T-helper 17 cell (primary cell): ENCODE results near the gene GIGYF2. TPM values are rescaled to one million over a fixed set of nuclear protein-coding genes. Genes with fewer than 3 reads are reported as not detected.
A peak's percentile ranks its signal among the peaks of the same experiment; 100 is the strongest.

Experiments
- ATAC-seq: fragments of 150-1000 bp; cut with Tn5 transposase; 2 replicates; pipeline ENCODE4 v1.10.0; 2021; ENCODE audit warnings: mild to moderate bottlenecking, moderate library complexity
- DNase-seq, 3 donors: peaks; one replicate each; pipeline versions ENCODE4 v3.0.0 to v3.0.0-alpha.2; 2020 to 2021
- H3K9me3 ChIP-seq: one replicate; pipeline ENCODE4 v1.7.0; 2013; ENCODE audit warnings: low read length, mild to moderate bottlenecking; ENCODE audit not compliant: control insufficient read depth, poor library complexity, severe bottlenecking
- H3K27ac Mint-ChIP-seq: one replicate; pipeline ENCODE4 v1.8.0; 2022; ENCODE audit warnings: mild to moderate bottlenecking, moderate library complexity, mixed read lengths
- H3K27me3 Mint-ChIP-seq: one replicate; pipeline ENCODE4 v1.8.0; 2022; ENCODE audit warnings: mixed read lengths
- H3K36me3 Mint-ChIP-seq: one replicate; pipeline ENCODE4 v1.8.0; 2022; ENCODE audit warnings: low read depth, mixed read lengths
- H3K4me1 Mint-ChIP-seq: one replicate; pipeline ENCODE4 v1.8.0; 2022; ENCODE audit warnings: mild to moderate bottlenecking, mixed read lengths
- H3K4me3 Mint-ChIP-seq: one replicate; pipeline ENCODE4 v1.8.0; 2022; ENCODE audit warnings: mild to moderate bottlenecking, moderate library complexity, mixed read lengths
- total RNA-seq, 4 donors: library from RNA in 2 of 4; stranded (reverse) in 2 of 4; gene quantifications; one replicate each; pipeline ENCODE4 v1.2.3 and lab custom pipeline; 2022 to 2026

Gene GIGYF2
- total RNA-seq, 2 donors from 2014 or later: 55.9 to 62.9 TPM

DNA sequence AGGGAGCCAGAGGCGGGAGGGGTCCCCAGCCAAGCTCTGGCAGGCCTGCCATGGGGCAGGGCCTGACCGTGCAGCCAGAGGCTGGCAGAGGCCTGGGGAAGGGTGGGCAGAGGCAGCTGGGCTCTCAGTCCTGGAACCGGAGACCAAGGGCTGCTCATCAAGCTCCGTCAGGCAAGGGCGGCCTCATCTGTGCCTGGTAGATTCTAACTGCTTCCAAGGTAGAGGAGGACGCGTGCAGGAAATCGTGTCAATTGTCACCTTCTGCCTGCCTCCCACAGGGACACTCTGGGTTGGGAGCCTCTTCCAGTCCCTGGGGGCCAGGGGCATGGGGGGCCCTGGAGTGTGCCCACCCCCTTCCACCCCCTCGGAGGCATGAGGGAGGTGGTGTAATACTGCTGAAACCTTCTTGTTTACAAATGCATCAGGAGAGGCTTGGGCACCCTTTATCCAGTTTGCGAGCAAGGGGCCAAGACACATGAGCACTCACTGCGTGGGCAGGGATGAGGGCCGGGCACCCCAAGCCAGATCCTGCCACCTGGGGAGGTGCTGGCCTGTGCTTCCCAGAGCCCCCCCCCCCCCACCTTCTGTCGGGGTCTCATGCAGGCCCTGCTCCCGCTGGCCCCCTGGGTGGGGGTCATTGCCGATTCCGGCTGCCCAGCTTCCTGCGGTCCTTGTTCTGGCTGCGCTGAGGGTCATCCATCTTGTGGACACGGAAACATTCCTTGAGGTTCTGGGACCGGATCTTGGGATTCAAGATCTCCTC lies 181.9 kb downstream of the GIGYF2 start:
- H3K9me3 ChIP-seq: no peaks in the 10 kb centered on the region
- DNase-seq (no peak), ATAC-seq (no peak)
- Mint-ChIP-seq H3K36me3 (no peaks in the 10 kb centered on the region), H3K4me1 (peaks cover 10% of the 10 kb centered on the region), H3K4me3 (no peak overlapping the region), H3K27ac (no peak overlapping the region), H3K27me3 (peaks cover 15% of the 10 kb centered on the region)

- Mint-ChIP-seq H3K4me1 (peaks cover 10% of the 10 kb centered on the region), H3K4me3 (no peak overlapping the region), H3K27ac (peak overlapping the region; percentile 29), H3K27me3 (peaks cover 8% of the 10 kb centered on the region), H3K36me3 (no peaks in the 10 kb centered on the region)
- ATAC-seq (no peak), DNase-seq (no peak)
- H3K9me3 ChIP-seq: no peaks in the 10 kb centered on the region
Measured at GRCh38 chr2:232879618-232880494, 182.7 kb downstream of the GIGYF2 start.

- Mint-ChIP-seq H3K4me3 (no peak overlapping the region), H3K4me1 (peaks cover 2% of the 10 kb centered on the region), H3K27ac (peak overlapping the region; percentile 29), H3K36me3 (no peaks in the 10 kb centered on the region), H3K27me3 (peaks cover under 1% of the 10 kb centered on the region)
- ATAC-seq: no peak
- no peaks in the 10 kb centered on the region for H3K9me3 ChIP-seq
- no peak for DNase-seq
Measured at GRCh38 chr2:232880764-232881351, 183.7 kb downstream of the GIGYF2 start.

DNA sequence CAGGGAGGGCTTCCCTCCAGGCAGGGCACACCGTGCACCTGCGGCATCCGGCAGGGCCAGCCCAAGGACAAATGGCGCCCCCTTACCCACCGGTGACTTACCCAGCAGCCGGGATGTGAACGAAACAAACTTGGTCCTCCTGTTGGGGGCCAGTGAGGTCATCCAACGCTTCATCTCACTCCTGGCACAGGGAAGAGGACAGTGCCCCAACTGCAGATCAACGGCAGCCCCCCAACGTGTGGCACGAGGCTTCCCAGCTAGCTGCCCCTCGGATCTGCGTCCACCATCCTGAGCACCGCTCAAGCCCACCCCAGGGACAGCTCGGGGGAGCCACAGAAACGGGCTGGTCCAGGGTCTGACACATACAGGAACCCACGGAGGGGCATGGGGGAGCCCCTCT lies 185.0 kb downstream of the GIGYF2 start:
- peaks cover 5% of the 10 kb centered on the region for H3K27me3 Mint-ChIP-seq
- ATAC-seq: no peak

GRCh38 chr2:232882505-232883115 lies 185.5 kb downstream of the GIGYF2 start:
- Mint-ChIP-seq H3K27me3 (peaks cover 5% of the 10 kb centered on the region), H3K27ac (no peak overlapping the region), H3K4me3 (no peak overlapping the region), H3K4me1 (peaks cover 4% of the 10 kb centered on the region), H3K36me3 (no peaks in the 10 kb centered on the region)
- no peak for ATAC-seq
- H3K9me3 ChIP-seq: no peaks in the 10 kb centered on the region
- DNase-seq: no peak

More for the DNA sequence above, 185.0 kb downstream of the GIGYF2 start:
- H3K27ac Mint-ChIP-seq: no peak overlapping the region
- H3K9me3 ChIP-seq: no peaks in the 10 kb centered on the region
- H3K4me3 Mint-ChIP-seq: no peak overlapping the region
- H3K36me3 Mint-ChIP-seq: no peaks in the 10 kb centered on the region
- peaks cover 6% of the 10 kb centered on the region for H3K4me1 Mint-ChIP-seq
- no peak for DNase-seq

DNA sequence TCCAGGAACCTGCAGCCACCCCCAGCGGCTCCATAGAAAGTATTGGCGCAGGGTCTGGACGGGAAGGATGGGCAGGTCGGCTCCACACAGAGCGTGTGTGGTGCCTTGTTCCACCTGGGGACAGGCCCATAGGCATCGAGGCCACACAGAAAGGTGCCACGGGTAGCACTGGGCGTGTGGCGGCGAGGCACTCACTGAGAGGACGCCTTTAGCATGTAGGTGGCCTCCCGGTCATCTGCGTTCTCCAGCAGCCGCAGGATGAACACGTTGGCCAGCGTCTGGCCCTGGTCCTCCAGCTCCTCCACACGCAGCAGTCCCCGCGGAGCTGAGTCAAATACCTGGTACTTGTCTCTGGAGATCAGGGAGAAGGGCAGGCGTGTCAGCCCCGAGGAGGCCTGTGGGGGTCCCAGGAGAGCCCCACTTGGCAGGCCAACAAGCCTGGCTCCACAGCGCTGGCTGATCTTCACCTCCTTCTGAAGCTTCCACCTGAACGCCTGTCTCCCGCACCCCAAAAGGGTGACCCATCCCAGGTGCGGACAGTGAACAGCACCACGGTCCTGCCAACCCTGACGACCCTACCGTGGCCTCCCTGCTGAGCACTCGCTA lies 186.1 kb downstream of the GIGYF2 start:
- no peaks in the 10 kb centered on the region for H3K36me3 Mint-ChIP-seq

GRCh38 chr2:232884001-232884421 lies 186.9 kb downstream of the GIGYF2 start:
- no peak overlapping the region for H3K27ac Mint-ChIP-seq
- H3K4me3 Mint-ChIP-seq: no peak overlapping the region
- no peaks in the 10 kb centered on the region for H3K36me3 Mint-ChIP-seq
- ATAC-seq: no peak
- no peaks in the 10 kb centered on the region for H3K9me3 ChIP-seq
- no peak for DNase-seq
- H3K27me3 Mint-ChIP-seq: peaks cover 9% of the 10 kb centered on the region
- H3K4me1 Mint-ChIP-seq: peaks cover 4% of the 10 kb centered on the region

More for the DNA sequence above, 186.1 kb downstream of the GIGYF2 start:
- peaks cover 4% of the 10 kb centered on the region for H3K4me1 Mint-ChIP-seq
- no peak overlapping the region for H3K4me3 Mint-ChIP-seq
- H3K27me3 Mint-ChIP-seq: peaks cover 5% of the 10 kb centered on the region
- no peaks in the 10 kb centered on the region for H3K9me3 ChIP-seq
- H3K27ac Mint-ChIP-seq: no peak overlapping the region
- ATAC-seq (no peak), DNase-seq (no peak)

DNA sequence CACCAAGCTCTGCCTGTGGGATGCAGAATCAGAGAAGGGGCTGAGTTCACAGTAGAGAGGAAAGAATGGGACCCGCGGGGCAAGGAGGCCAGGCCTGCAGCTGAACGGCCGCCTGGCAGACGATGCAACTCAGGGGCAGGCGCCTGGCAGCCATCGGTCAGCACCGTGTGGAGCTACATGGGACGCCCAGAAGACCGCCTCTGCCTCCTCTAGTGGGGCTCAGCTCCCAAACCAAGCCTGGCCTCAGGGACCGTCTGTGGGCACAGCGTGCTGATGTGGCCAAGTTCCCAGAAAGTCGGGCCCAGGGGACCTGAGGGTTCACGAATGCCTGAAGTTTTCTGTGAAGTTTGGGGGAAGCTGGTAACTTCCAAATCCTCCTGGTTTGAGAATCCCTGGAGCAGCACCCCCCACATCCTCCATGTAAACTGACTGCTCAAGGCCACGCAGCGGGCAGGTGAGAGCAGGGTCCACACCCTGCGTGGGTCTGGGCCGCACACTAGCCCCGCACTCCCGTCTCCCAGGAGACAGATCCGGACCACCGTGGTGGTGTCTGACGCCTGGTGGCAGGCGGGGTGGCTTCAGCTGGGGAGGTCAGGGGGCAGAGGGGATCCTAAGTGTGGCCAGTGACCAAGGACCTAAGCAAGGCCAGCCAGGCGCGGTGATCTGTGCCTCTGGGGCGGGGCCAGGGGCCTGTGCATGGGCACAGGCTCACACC lies 187.6 kb downstream of the GIGYF2 start:
- ATAC-seq (no peak), DNase-seq (no peak)
- Mint-ChIP-seq H3K27ac (no peak overlapping the region), H3K36me3 (no peaks in the 10 kb centered on the region), H3K4me3 (peak overlapping the region; percentile 31), H3K4me1 (peaks cover 9% of the 10 kb centered on the region), H3K27me3 (peaks cover 11% of the 10 kb centered on the region)
- H3K9me3 ChIP-seq: no peaks in the 10 kb centered on the region

GRCh38 chr2:232885264-232885961 lies 188.3 kb downstream of the GIGYF2 start:
- Mint-ChIP-seq H3K4me1 (peaks cover 10% of the 10 kb centered on the region), H3K27ac (no peak overlapping the region), H3K27me3 (peaks cover 18% of the 10 kb centered on the region), H3K36me3 (no peaks in the 10 kb centered on the region), H3K4me3 (peak overlapping the region; percentile 31)
- H3K9me3 ChIP-seq: no peaks in the 10 kb centered on the region
- ATAC-seq: no peak
- no peak for DNase-seq

- ATAC-seq (no peak), DNase-seq (no peak)
- Mint-ChIP-seq H3K36me3 (no peaks in the 10 kb centered on the region), H3K27me3 (peaks cover 26% of the 10 kb centered on the region), H3K27ac (no peak overlapping the region), H3K4me1 (peaks cover 10% of the 10 kb centered on the region), H3K4me3 (no peak overlapping the region)
- H3K9me3 ChIP-seq: no peaks in the 10 kb centered on the region
Measured at GRCh38 chr2:232886176-232886575, 189.0 kb downstream of the GIGYF2 start.

- no peak for ATAC-seq
- no peaks in the 10 kb centered on the region for H3K36me3 Mint-ChIP-seq
- peaks cover 30% of the 10 kb centered on the region for H3K27me3 Mint-ChIP-seq
- DNase-seq: no peak
- no peak overlapping the region for H3K4me3 Mint-ChIP-seq
- no peak overlapping the region for H3K27ac Mint-ChIP-seq
- H3K9me3 ChIP-seq: no peaks in the 10 kb centered on the region
- peaks cover 10% of the 10 kb centered on the region for H3K4me1 Mint-ChIP-seq
Measured at GRCh38 chr2:232886632-232887031, 189.5 kb downstream of the GIGYF2 start.
